Stimulated activated CD8-positive, alpha-beta memory T cell treated with anti-CD3 and anti-CD28 coated beads, Interleukin-15, amount 100 ng/mL, for 4 hours (primary cell): ENCODE results near the gene SLIT1.

ENCODE experiments used
- DNase-seq, 2 donors: peaks; one replicate each; pipeline ENCODE4 v3.0.0-alpha.2; 2020; ENCODE audit warnings: low read depth in 2 of 2

The SLIT1 gene

GRCh38 chr10:96968682-96969423, 216.9 kb downstream of the SLIT1 start:
- DNase-seq = no peak

GRCh38 chr10:96967847-96968246, 217.9 kb downstream of the SLIT1 start:
- no peak for DNase-seq

- no peak for DNase-seq
Measured at GRCh38 chr10:96964131-96964530, 221.6 kb downstream of the SLIT1 start.

GRCh38 chr10:96960872-96961271, 224.9 kb downstream of the SLIT1 start:
- DNase-seq = no peak

- DNase-seq = no peak
Measured at GRCh38 chr10:96959733-96960132, 226.0 kb downstream of the SLIT1 start.

GRCh38 chr10:96958071-96958470, 227.7 kb downstream of the SLIT1 start:
- DNase-seq = no peak

- no peak for DNase-seq
Measured at GRCh38 chr10:96955794-96956193, 230.0 kb downstream of the SLIT1 start.

- DNase-seq = no peak
Measured at GRCh38 chr10:96951954-96952353, 233.8 kb downstream of the SLIT1 start.

- DNase-seq = no peak
Measured at GRCh38 chr10:96949039-96949683, 236.6 kb downstream of the SLIT1 start.
